K562 (cell line): ENCODE results near the gene ZNF385D. TPM values are rescaled to one million over a fixed set of nuclear protein-coding genes. Genes with fewer than 3 reads are reported as not detected.
A peak's percentile ranks its signal among the peaks of the same experiment; 100 is the strongest.

Source experiments
- ATAC-seq: fragments of 200-7000 bp; cut with Tn5 transposase; 3 replicates; pipeline ENCODE4 v1.9.1; 2020; ENCODE audit warnings: moderate library complexity
- BruUV-seq: library from RNA; stranded (reverse); fragments of 400-500 nt; replicated peaks from 2 replicates; lab custom pipeline; 2021; lab: Mats Ljungman, UMichigan
- CTCF ChIA-PET: fragments of 300-600 bp; formaldehyde crosslinking; extraction: SDS; loops from one replicate; lab custom pipeline; 2021; ENCODE audit warnings: low intra/inter-chr PET ratio; lab: Yijun Ruan, JAX
- POLR2A ChIA-PET: fragments of 300-600, 350-650 bp; sonication (Branson Sonifier 250); formaldehyde crosslinking; extraction: SDS; loops from one replicate; lab custom pipeline; 2021; ENCODE audit warnings: antibody characterized with exemption, inconsistent platforms; lab: Yijun Ruan, JAX
- DNase-seq, 4 experiments: peaks; one replicate each; pipeline versions ENCODE4 v3.0.0 to v3.0.0-alpha.2; 2011 to 2018; ENCODE audit warnings: low spot score in 3 of 4, mixed read lengths in 3 of 4; ENCODE audit errors: extremely low read depth in 1 of 4
- FAIRE-seq: peaks from 2 replicates; lab custom pipeline; 2011; peaks lifted over from hg19 to GRCh38; lab: Jason Lieb, UNC
- H2AFZ ChIP-seq: 2 replicates; pipeline ENCODE4 v1.6.0; 2011; ENCODE audit warnings: low read depth, low read length, control low read depth, inconsistent platforms
- H3K27ac ChIP-seq: fragments of 200-600 bp; 3 replicates; pipeline ENCODE4 v1.8.0; 2011; ENCODE audit warnings: low read depth, mild to moderate bottlenecking, control low read depth, inconsistent platforms, low read length, moderate library complexity, mixed read lengths; ENCODE audit errors: extremely low read depth
- H3K27me3 ChIP-seq, 2 experiments: fragments of 300-600 bp in 1 of 2; 2 replicates in 1 of 2; 3 replicates in 1 of 2; pipeline versions ENCODE4 v1.6.0 to v1.8.0; 2011; ENCODE audit warnings: inconsistent platforms in 2 of 2, low read length in 2 of 2, mild to moderate bottlenecking in 1 of 2, mixed read lengths in 1 of 2, moderate library complexity in 1 of 2; ENCODE audit not compliant: control insufficient read depth in 2 of 2, insufficient read depth in 2 of 2
- H3K36me3 ChIP-seq: fragments of 300-600 bp; 3 replicates; pipeline ENCODE4 v1.8.0; 2011; ENCODE audit warnings: mild to moderate bottlenecking, low read length, inconsistent platforms; ENCODE audit not compliant: control insufficient read depth, insufficient read depth
- H3K4me1 ChIP-seq, 2 experiments: fragments of 200-600 bp in 1 of 2; replicated peaks in 1 of 2; 2 replicates in 1 of 2; 3 replicates in 1 of 2; pipeline versions ENCODE4 v1.5.1 to v1.8.0; 2011; ENCODE audit warnings: inconsistent platforms in 2 of 2, low read length in 2 of 2, mild to moderate bottlenecking in 1 of 2, mixed read lengths in 1 of 2, moderate library complexity in 1 of 2; ENCODE audit not compliant: control insufficient read depth in 2 of 2, insufficient read depth in 2 of 2
- H3K4me2 ChIP-seq: 2 replicates; pipeline ENCODE4 v1.6.1; 2011; ENCODE audit warnings: low read length, control low read depth, inconsistent platforms, mixed read lengths; ENCODE audit not compliant: insufficient read depth
- H3K4me3 ChIP-seq: fragments of 200-600 bp; sonication (generic), shearing (Covaris generic); 2 replicates; pipeline ENCODE4 v1.5.1; 2016; ENCODE audit warnings: control low read depth, inconsistent platforms
- H3K79me2 ChIP-seq: fragments of 200-600 bp; 3 replicates; pipeline ENCODE4 v1.8.0; 2011; ENCODE audit warnings: low read length, inconsistent platforms; ENCODE audit not compliant: control insufficient read depth, insufficient read depth
- H3K9ac ChIP-seq, 2 experiments: 2 replicates each; pipeline versions ENCODE4 v1.6.0 to v1.6.1; 2011; ENCODE audit warnings: low read depth in 2 of 2, low read length in 2 of 2, control low read depth in 1 of 2, inconsistent platforms in 1 of 2, mild to moderate bottlenecking in 1 of 2, mixed read lengths in 1 of 2; ENCODE audit not compliant: insufficient read depth in 1 of 2
- H3K9me1 ChIP-seq: one replicate; pipeline ENCODE4 v1.6.0; 2011; ENCODE audit warnings: inconsistent platforms, mild to moderate bottlenecking, low read length, moderate library complexity; ENCODE audit not compliant: control insufficient read depth, insufficient read depth
- H3K9me3 ChIP-seq: replicated peaks from 2 replicates; pipeline ENCODE4 v1.5.1; 2011; ENCODE audit warnings: low read depth, low read length, inconsistent platforms; ENCODE audit not compliant: control insufficient read depth, insufficient read depth
- H4K20me1 ChIP-seq: replicated peaks from 2 replicates; pipeline ENCODE4 v1.6.1; 2011; ENCODE audit warnings: low read length, inconsistent platforms, mixed read lengths; ENCODE audit not compliant: control insufficient read depth, insufficient read depth
- DPF2 ChIP-seq: fragments of 450-650 bp; IDR thresholded peaks from 2 replicates; pipeline ENCODE4 v1.6.1; 2016
- GTF2E2 ChIP-seq: fragments of 200-800 bp; sonication (Bioruptor generic); IDR thresholded peaks from 2 replicates; pipeline ENCODE4 v1.6.1; 2016; ENCODE audit warnings: missing genetic modification characterization, missing compliant biosample characterization
- RAD21 ChIP-seq, 2 experiments: fragments of 250-450 bp in 1 of 2; fragments of 450-650 bp in 1 of 2; sonication (Bioruptor Pico) in 1 of 2; formaldehyde crosslinking in 1 of 2; IDR thresholded peaks in 1 of 2; conservative IDR thresholded peaks in 1 of 2; 2 replicates each; pipeline versions ENCODE4 v1.4.0 to v1.8.0; 2020 to 2022; ENCODE audit warnings: mild to moderate bottlenecking in 2 of 2, moderate library complexity in 1 of 2
- WGBS: fragments of 100-300 bp; shearing (Covaris generic); methylation state at CpG from one replicate; pipeline ENCODE4 v1.1.6; 2016; ENCODE audit warnings: low coverage, mixed read lengths; ENCODE audit not compliant: insufficient coverage; ENCODE audit errors: missing lambda C conversion rate; 5-methylcytosine and 5-hydroxymethylcytosine counted together
- in situ Hi-C: fragments of 300-500 bp; cut with MboI; formaldehyde crosslinking; loops from 4 replicates; pipeline ENCODE4 v1.15.0; 2018; ENCODE audit warnings: inconsistent platforms, mixed read lengths
- intact Hi-C: fragments of 100-400 bp; cut with micrococcal nuclease; formaldehyde crosslinking; loops from 2 replicates; pipeline ENCODE4 v1.14.2; 2022
- polyA plus RNA-seq, 8 experiments: library from polyadenylated mRNA; depleted of rRNA in 4 of 8; stranded (reverse) in 5 of 8; unstranded in 3 of 8; fragments of >200 nt; fragmentation: Nextera tagmentation in 2 of 8; fragmentation: Illumina TruSeq in 1 of 8; extraction: Ambion mirVana in 2 of 8; extraction: Trizol in 1 of 8; gene quantifications; 2 replicates each; pipeline versions ENCODE4 v1.2.1 to v1.2.3, GENCODE V29; 2011 to 2014; ENCODE audit warnings: inconsistent platforms in 1 of 8, missing spikeins in 1 of 8
- total RNA-seq, 7 experiments: library from RNA; depleted of rRNA in 6 of 7; stranded (reverse); fragments of >200 nt in 6 of 7; fragmentation: Illumina TruSeq in 2 of 7; extraction: Trizol in 2 of 7; gene quantifications; 2 replicates each; pipeline versions ENCODE4 v1.2.1 to v1.2.3, GENCODE V29; 2011 to 2021; ENCODE audit warnings: low replicate concordance in 1 of 7
- TF ChIP-seq, protein P1 (sequence below), 2 experiments: fragments of 450-650 bp; formaldehyde crosslinking in 1 of 2; IDR thresholded peaks; 2 replicates each; pipeline versions ENCODE4 v1.4.0 to v1.6.1; 2014 to 2020; ENCODE audit warnings: mild to moderate bottlenecking in 2 of 2, borderline replicate concordance in 1 of 2, low read depth in 1 of 2
- TF ChIP-seq, protein P2 (sequence below), 3 experiments: IDR thresholded peaks in 2 of 3; conservative IDR thresholded peaks in 1 of 3; 2 replicates each; pipeline ENCODE4 v1.5.1; 2011 to 2012; ENCODE audit warnings: low read length in 3 of 3, mild to moderate bottlenecking in 3 of 3, control low read depth in 2 of 3, improper control_type of control experiment in 1 of 3, inconsistent platforms in 1 of 3, low read depth in 1 of 3, mixed read lengths in 1 of 3, moderate library complexity in 1 of 3; ENCODE audit not compliant: insufficient read depth in 2 of 3

ZNF385D gene
- total and polyA plus RNA-seq, 9 of the 15 experiments (the other 6 are each of a cell fraction or from before 2014, with no cell fraction given) = 0.14 to 1.7 (median 0.51) TPM

DNA sequence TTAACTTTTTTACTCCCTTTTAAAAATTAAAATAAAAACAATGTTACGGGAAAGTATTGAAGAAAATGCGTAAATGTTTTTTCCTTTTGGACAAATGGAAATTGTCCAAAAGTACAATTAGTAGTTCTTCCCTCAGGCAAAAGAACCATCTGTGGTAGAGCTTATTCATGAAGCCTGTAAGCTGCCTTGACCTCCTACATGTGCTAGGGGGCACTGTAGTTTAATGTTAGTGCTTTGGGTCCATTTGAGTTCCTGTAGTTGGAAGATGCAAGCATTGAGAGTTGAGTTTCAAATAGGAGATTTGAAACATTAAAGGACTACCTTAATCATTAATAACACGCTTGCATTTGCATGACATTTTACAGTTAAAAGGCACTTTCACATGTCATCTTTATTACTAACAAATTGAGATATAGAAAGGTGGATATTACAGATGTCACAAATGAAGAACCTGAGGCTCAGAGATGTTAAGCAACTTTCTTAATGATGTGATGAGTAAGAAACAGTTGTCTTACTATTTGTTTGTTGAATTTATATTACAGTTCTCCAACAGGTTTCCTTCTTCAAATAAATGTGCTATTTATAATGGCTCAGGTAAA is 1.8 kb upstream of the ZNF385D start:
- CTCF ChIA-PET = no interaction called here
- no peak for TF ChIP-seq GTF2E2 (tag)
- TF ChIP-seq, protein P1, sequence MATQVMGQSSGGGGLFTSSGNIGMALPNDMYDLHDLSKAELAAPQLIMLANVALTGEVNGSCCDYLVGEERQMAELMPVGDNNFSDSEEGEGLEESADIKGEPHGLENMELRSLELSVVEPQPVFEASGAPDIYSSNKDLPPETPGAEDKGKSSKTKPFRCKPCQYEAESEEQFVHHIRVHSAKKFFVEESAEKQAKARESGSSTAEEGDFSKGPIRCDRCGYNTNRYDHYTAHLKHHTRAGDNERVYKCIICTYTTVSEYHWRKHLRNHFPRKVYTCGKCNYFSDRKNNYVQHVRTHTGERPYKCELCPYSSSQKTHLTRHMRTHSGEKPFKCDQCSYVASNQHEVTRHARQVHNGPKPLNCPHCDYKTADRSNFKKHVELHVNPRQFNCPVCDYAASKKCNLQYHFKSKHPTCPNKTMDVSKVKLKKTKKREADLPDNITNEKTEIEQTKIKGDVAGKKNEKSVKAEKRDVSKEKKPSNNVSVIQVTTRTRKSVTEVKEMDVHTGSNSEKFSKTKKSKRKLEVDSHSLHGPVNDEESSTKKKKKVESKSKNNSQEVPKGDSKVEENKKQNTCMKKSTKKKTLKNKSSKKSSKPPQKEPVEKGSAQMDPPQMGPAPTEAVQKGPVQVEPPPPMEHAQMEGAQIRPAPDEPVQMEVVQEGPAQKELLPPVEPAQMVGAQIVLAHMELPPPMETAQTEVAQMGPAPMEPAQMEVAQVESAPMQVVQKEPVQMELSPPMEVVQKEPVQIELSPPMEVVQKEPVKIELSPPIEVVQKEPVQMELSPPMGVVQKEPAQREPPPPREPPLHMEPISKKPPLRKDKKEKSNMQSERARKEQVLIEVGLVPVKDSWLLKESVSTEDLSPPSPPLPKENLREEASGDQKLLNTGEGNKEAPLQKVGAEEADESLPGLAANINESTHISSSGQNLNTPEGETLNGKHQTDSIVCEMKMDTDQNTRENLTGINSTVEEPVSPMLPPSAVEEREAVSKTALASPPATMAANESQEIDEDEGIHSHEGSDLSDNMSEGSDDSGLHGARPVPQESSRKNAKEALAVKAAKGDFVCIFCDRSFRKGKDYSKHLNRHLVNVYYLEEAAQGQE (IDR thresholded peaks at IDR 0.05; ENCODE audit: borderline replicate concordance) = peak; percentile 11; the same call in 1 of the 2 replicates
- TF ChIP-seq, protein P1 (CRISPR knock-in tag; IDR thresholded peaks at IDR 0.05; ENCODE audit: low read depth) = no peak
- no peak for TF ChIP-seq DPF2
- TF ChIP-seq, protein P2, sequence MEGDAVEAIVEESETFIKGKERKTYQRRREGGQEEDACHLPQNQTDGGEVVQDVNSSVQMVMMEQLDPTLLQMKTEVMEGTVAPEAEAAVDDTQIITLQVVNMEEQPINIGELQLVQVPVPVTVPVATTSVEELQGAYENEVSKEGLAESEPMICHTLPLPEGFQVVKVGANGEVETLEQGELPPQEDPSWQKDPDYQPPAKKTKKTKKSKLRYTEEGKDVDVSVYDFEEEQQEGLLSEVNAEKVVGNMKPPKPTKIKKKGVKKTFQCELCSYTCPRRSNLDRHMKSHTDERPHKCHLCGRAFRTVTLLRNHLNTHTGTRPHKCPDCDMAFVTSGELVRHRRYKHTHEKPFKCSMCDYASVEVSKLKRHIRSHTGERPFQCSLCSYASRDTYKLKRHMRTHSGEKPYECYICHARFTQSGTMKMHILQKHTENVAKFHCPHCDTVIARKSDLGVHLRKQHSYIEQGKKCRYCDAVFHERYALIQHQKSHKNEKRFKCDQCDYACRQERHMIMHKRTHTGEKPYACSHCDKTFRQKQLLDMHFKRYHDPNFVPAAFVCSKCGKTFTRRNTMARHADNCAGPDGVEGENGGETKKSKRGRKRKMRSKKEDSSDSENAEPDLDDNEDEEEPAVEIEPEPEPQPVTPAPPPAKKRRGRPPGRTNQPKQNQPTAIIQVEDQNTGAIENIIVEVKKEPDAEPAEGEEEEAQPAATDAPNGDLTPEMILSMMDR (IDR thresholded peaks at IDR 0.05 in 2 of 3, conservative IDR thresholded peaks at IDR 0.05 in 1 of 3; ENCODE audit: insufficient read depth in 2 of 3, low read depth in 1 of 3, low read length in 3 of 3) = peak in 2 of 3 experiments; percentile 50 to 52; a peak in 3 of 6 replicates
- TF ChIP-seq RAD21 (CRISPR knock-in tag; conservative IDR thresholded peaks at IDR 0.05 in 1 of 2, IDR thresholded peaks at IDR 0.05 in 1 of 2) = peak in 1 of 2 experiments; percentile 53; a peak in 2 of 4 replicates
- DNase-seq (peak in 3 of 4 experiments; percentile 19 to 30 (median 23)), FAIRE-seq (peak; percentile 72), ATAC-seq (peak; percentile 74)
- 0% methylated on average over 3 of the region's 3 CpGs for WGBS
- no peaks in the 10 kb centered on the region for H3K79me2 ChIP-seq
- H3K9me3 ChIP-seq = no peaks in the 10 kb centered on the region
- no peak overlapping the region for H3K4me2 ChIP-seq
- H2AFZ ChIP-seq = no peak overlapping the region
- no TSS peak for BruUV-seq
- H4K20me1 ChIP-seq = no peaks in the 10 kb centered on the region
- H3K9ac ChIP-seq = no peak overlapping the region
- no peaks in the 10 kb centered on the region for H3K27me3 ChIP-seq
- POLR2A ChIA-PET = no interaction called here
- no peaks in the 10 kb centered on the region for H3K36me3 ChIP-seq
- no peak overlapping the region for H3K27ac ChIP-seq
- H3K9me1 ChIP-seq = no peaks in the 10 kb centered on the region
- intact Hi-C loops = loop anchor here (10.0 kb wide), 1 partner anchor 362 kb away; no protein-coding TSS in a partner anchor
- no peak overlapping the region for H3K4me3 ChIP-seq
- no peaks in the 10 kb centered on the region for H3K4me1 ChIP-seq
- in situ Hi-C loops = no loop called here
